ENCODE results near the gene PDLIM1. TPM values are rescaled to one million over a fixed set of nuclear protein-coding genes. Genes with fewer than 3 reads are reported as not detected.

Gene PDLIM1
- total RNA-seq, 1 experiment from 2014 or later: 115 TPM

- peaks cover 13% of the 10 kb centered on the region for H3K4me1 ChIP-seq (ENCODE audit: insufficient read depth, low read length)
- peak overlapping the region; percentile 94 for H3T11ph ChIP-seq (ENCODE audit: low read length)
- H2BK20ac ChIP-seq (ENCODE audit: low read depth, low read length, poor library complexity, severe bottlenecking): peak overlapping the region; percentile 83
- no peaks in the 10 kb centered on the region for H3K27me3 ChIP-seq (ENCODE audit: insufficient read depth, low read length)
- H3K27ac Mint-ChIP-seq: peak overlapping the region; percentile 78 to 92 (median 88); a peak in 6 of 7 replicates
- H3K23ac ChIP-seq (ENCODE audit: insufficient read length, low read depth, low read length): no peak overlapping the region
- H3K4me1 Mint-ChIP-seq: peaks cover 38 to 50% of the 10 kb centered on the region in 2 experiments
- H3K9me3 ChIP-seq (ENCODE audit: control insufficient read depth, low read depth, low read length): no peaks in the 10 kb centered on the region
- no peak overlapping the region for H2AFZ ChIP-seq (ENCODE audit: low read length)
- H3K18ac ChIP-seq (ENCODE audit: insufficient read length, low read depth, low read length): peak overlapping the region; percentile 45
- H3K4me3 Mint-ChIP-seq: no peak overlapping the region
- H3K9me3 Mint-ChIP-seq: no peaks in the 10 kb centered on the region
- no peak overlapping the region; the same call in 1 of the 2 replicates for H3K14ac ChIP-seq (ENCODE audit: insufficient read depth, low read length)
- H2BK12ac ChIP-seq (ENCODE audit: insufficient read length, low read depth, low read length): no peak overlapping the region
- H3K79me2 ChIP-seq (ENCODE audit: insufficient read depth, low read length): no peaks in the 10 kb centered on the region
- no peak for DNase-seq
- H3K56ac ChIP-seq (ENCODE audit: insufficient read length, low read depth, low read length): no peak overlapping the region
- H4K20me1 ChIP-seq (ENCODE audit: control insufficient read depth, insufficient read depth, insufficient read length): no peaks in the 10 kb centered on the region
- no CpG with 5 or more reads among the region's 1 CpG for WGBS (ENCODE audit: extremely low coverage, insufficient read length, low lambda C conversion rate)
- no peaks in the 10 kb centered on the region for H3K23me2 ChIP-seq (ENCODE audit: insufficient read length, low read depth, low read length, poor library complexity, severe bottlenecking)
- peaks cover 4 to 62% (median 58%) of the 10 kb centered on the region in 3 experiments; a peak in 6 of 7 replicates for H3K36me3 Mint-ChIP-seq (ENCODE audit: insufficient read depth in 1 of 3, low read depth in 3 of 3)
- no peak overlapping the region for H3K27ac ChIP-seq (ENCODE audit: insufficient read length, low read depth, low read length)
- no peak for TF ChIP-seq CTCF (conservative IDR thresholded peaks at IDR 0.05)
- H2BK15ac ChIP-seq (ENCODE audit: low read depth, low read length): no peak overlapping the region
- H3K4me2 ChIP-seq (ENCODE audit: insufficient read depth, insufficient read length, low read length): no peak overlapping the region
- H4K8ac ChIP-seq (replicated peaks; ENCODE audit: insufficient read length, low read depth, low read length): no peak overlapping the region
- H2AK5ac ChIP-seq (ENCODE audit: insufficient read length, low read length): peak overlapping the region; percentile 57
- H2BK120ac ChIP-seq (ENCODE audit: low read depth, low read length, poor library complexity, severe bottlenecking): peak overlapping the region; percentile 97
- no peaks in the 10 kb centered on the region for H3K27me3 Mint-ChIP-seq (ENCODE audit: low read depth)
- H4K5ac ChIP-seq (ENCODE audit: insufficient read length, low read depth, low read length): no peak overlapping the region
- H3K9ac ChIP-seq (ENCODE audit: extremely low read depth, insufficient read length, low read length): no peak overlapping the region
- no peak overlapping the region for H2BK5ac ChIP-seq (ENCODE audit: insufficient read length, low read length)
- no peak overlapping the region for H4K91ac ChIP-seq (ENCODE audit: insufficient read length, low read depth, low read length)
- H3K79me1 ChIP-seq (ENCODE audit: insufficient read depth, low read depth, low read length, poor library complexity, severe bottlenecking): no peaks in the 10 kb centered on the region
- H3K4ac ChIP-seq (ENCODE audit: low read depth, low read length): peak overlapping the region; percentile 85; the same call in 1 of the 2 replicates
Measured at GRCh38 chr10:95266674-95267095, 24.1 kb downstream of the PDLIM1 start.
